Hepatocyte (in vitro differentiated cells): Measurements from ENCODE around the gene CLEC4M. TPM values are rescaled to one million over a fixed set of nuclear protein-coding genes. Genes with fewer than 3 reads are reported as not detected.

Experiments
- DNase-seq: peaks from one replicate; pipeline ENCODE4 v3.0.0-alpha.2; 2016; ENCODE audit warnings: low spot score
- H2AFZ ChIP-seq: fragments of 200-600 bp; sonication (generic); 2 replicates; pipeline ENCODE4 v1.6.0; 2016; ENCODE audit warnings: antibody characterized with exemption, mild to moderate bottlenecking
- H3K27ac ChIP-seq: fragments of 200-600 bp; sonication (generic); 2 replicates; pipeline ENCODE4 v1.5.1; 2016; ENCODE audit warnings: mild to moderate bottlenecking
- H3K27me3 ChIP-seq: fragments of 200-600 bp; sonication (generic); 2 replicates; pipeline ENCODE4 v1.6.1; 2016
- H3K36me3 ChIP-seq: fragments of 200-600 bp; sonication (generic); replicated peaks from 2 replicates; pipeline ENCODE4 v1.5.1; 2016; ENCODE audit warnings: low read depth; ENCODE audit not compliant: insufficient read depth
- H3K4me1 ChIP-seq: fragments of 200-600 bp; sonication (generic); 2 replicates; pipeline ENCODE4 v1.5.1; 2016; ENCODE audit warnings: mild to moderate bottlenecking, moderate library complexity; ENCODE audit not compliant: insufficient read depth
- H3K4me2 ChIP-seq: fragments of 200-600 bp; sonication (generic); 2 replicates; pipeline ENCODE4 v1.6.0; 2016
- H3K4me3 ChIP-seq: fragments of 200-600 bp; sonication (generic); 2 replicates; pipeline ENCODE4 v1.5.1; 2016; ENCODE audit warnings: mild to moderate bottlenecking
- H3K79me2 ChIP-seq: fragments of 200-600 bp; sonication (generic); 2 replicates; pipeline ENCODE4 v1.6.0; 2017; ENCODE audit warnings: mild to moderate bottlenecking
- H3K9me2 ChIP-seq: fragments of 200-600 bp; sonication (generic); replicated peaks from 2 replicates; pipeline ENCODE4 v1.6.0; 2017; ENCODE audit warnings: mild to moderate bottlenecking; ENCODE audit not compliant: insufficient read depth
- H3K9me3 ChIP-seq: fragments of 200-600 bp; sonication (generic); 2 replicates; pipeline ENCODE4 v1.5.1; 2016; ENCODE audit warnings: low read depth, mild to moderate bottlenecking
- H4K20me1 ChIP-seq: fragments of 200-600 bp; sonication (generic); 2 replicates; pipeline ENCODE4 v1.6.0; 2016; ENCODE audit warnings: mild to moderate bottlenecking; ENCODE audit not compliant: insufficient read depth, poor library complexity, severe bottlenecking
- EZH2 ChIP-seq: fragments of 200-600 bp; sonication (generic); IDR thresholded peaks from 2 replicates; pipeline ENCODE4 v1.6.1; 2016; ENCODE audit warnings: antibody characterized with exemption, mild to moderate bottlenecking, borderline replicate concordance
- EZH2phosphoT487 ChIP-seq: fragments of 200-600 bp; sonication (generic); IDR thresholded peaks from one replicate; pipeline ENCODE4 v1.6.1; 2018; ENCODE audit warnings: antibody characterized with exemption, mild to moderate bottlenecking, low read depth, moderate library complexity; ENCODE audit not compliant: unreplicated experiment, severe bottlenecking
- WGBS: methylation state at CpG from one replicate; pipeline ENCODE4 v1.1.6; 2016; ENCODE audit warnings: low lambda C conversion rate; ENCODE audit errors: missing lambda C conversion rate; 5-methylcytosine and 5-hydroxymethylcytosine counted together
- polyA plus RNA-seq: library from polyadenylated mRNA; unstranded; fragments of >200 nt; fragmentation: Nextera tagmentation; extraction: Ambion mirVana; gene quantifications from 2 replicates; pipeline ENCODE4 v1.2.1, GENCODE V29; 2016
- total RNA-seq: library from RNA; depleted of rRNA; stranded (reverse); fragments of >200 nt; gene quantifications from 2 replicates; pipeline ENCODE4 v1.2.3, GENCODE V29; 2014
- TF ChIP-seq, protein P1 (sequence below): fragments of 200-600 bp; sonication (generic); IDR thresholded peaks from 2 replicates; pipeline ENCODE4 v1.5.1; 2016; ENCODE audit warnings: antibody characterized with exemption, mild to moderate bottlenecking; ENCODE audit not compliant: poor library complexity

Gene CLEC4M
- total and polyA plus RNA-seq, 2 experiments from 2014 or later = 0.07 TPM; not detected in 1

GRCh38 chr19:7788178-7788932, 25.3 kb downstream of the CLEC4M start:
- H3K9me2 ChIP-seq = no peaks in the 10 kb centered on the region
- no peak overlapping the region for H3K4me3 ChIP-seq
- H3K36me3 ChIP-seq = no peaks in the 10 kb centered on the region
- H4K20me1 ChIP-seq = no peaks in the 10 kb centered on the region
- H3K27ac ChIP-seq = no peak overlapping the region
- no peak for DNase-seq
- 12% methylated on average over 33 of the region's 67 CpGs for WGBS
- TF ChIP-seq, protein P1, sequence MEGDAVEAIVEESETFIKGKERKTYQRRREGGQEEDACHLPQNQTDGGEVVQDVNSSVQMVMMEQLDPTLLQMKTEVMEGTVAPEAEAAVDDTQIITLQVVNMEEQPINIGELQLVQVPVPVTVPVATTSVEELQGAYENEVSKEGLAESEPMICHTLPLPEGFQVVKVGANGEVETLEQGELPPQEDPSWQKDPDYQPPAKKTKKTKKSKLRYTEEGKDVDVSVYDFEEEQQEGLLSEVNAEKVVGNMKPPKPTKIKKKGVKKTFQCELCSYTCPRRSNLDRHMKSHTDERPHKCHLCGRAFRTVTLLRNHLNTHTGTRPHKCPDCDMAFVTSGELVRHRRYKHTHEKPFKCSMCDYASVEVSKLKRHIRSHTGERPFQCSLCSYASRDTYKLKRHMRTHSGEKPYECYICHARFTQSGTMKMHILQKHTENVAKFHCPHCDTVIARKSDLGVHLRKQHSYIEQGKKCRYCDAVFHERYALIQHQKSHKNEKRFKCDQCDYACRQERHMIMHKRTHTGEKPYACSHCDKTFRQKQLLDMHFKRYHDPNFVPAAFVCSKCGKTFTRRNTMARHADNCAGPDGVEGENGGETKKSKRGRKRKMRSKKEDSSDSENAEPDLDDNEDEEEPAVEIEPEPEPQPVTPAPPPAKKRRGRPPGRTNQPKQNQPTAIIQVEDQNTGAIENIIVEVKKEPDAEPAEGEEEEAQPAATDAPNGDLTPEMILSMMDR = no peak
- TF ChIP-seq EZH2phosphoT487 = no peak
- no peak for TF ChIP-seq EZH2
- H3K79me2 ChIP-seq = no peaks in the 10 kb centered on the region
- H3K4me1 ChIP-seq = no peaks in the 10 kb centered on the region
- no peak overlapping the region for H2AFZ ChIP-seq
- H3K9me3 ChIP-seq = no peaks in the 10 kb centered on the region
- H3K27me3 ChIP-seq = peaks cover 33% of the 10 kb centered on the region
- peak overlapping the region; percentile 71 for H3K4me2 ChIP-seq

DNA sequence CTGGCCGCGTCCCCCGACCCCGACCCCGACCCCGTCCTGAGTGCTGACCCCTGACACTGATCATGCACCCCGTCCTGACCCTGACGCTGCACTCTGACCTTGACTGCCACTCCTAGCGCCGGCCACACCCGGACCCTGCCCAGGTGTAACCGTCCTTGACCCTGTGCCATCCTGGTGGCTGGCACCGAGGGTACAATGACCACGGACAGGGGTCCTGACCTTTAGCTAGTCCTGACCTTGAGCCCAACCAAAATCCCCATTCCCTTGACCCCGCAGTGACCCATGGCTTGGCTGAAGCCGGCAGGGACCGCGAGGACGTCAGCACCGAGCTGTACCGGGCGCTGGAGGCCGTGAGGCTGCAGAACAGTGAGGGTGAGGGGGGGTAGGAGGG, 25.9 kb downstream of the CLEC4M start:
- Histone ChIP-seq H3K4me2 (peak overlapping the region; percentile 71), H3K27me3 (peaks cover 33% of the 10 kb centered on the region), H3K4me3 (no peak overlapping the region), H3K9me2 (no peaks in the 10 kb centered on the region), H3K27ac (no peak overlapping the region), H3K4me1 (no peaks in the 10 kb centered on the region), H3K79me2 (no peaks in the 10 kb centered on the region), H3K36me3 (no peaks in the 10 kb centered on the region), H2AFZ (no peak overlapping the region), H3K9me3 (no peaks in the 10 kb centered on the region), H4K20me1 (no peaks in the 10 kb centered on the region)
- WGBS = 4% methylated on average over 16 of the region's 23 CpGs
- no peak for DNase-seq
- no peak for TF ChIP-seq EZH2
- no peak for TF ChIP-seq EZH2phosphoT487
- TF ChIP-seq, protein P1 = no peak

GRCh38 chr19:7789447-7789846, 26.4 kb downstream of the CLEC4M start:
- WGBS = 13% methylated on average over 30 of the region's 31 CpGs
- Histone ChIP-seq H3K9me3 (no peaks in the 10 kb centered on the region), H3K27me3 (peaks cover 33% of the 10 kb centered on the region), H3K4me2 (peak overlapping the region; percentile 71), H4K20me1 (no peaks in the 10 kb centered on the region), H3K9me2 (no peaks in the 10 kb centered on the region), H3K36me3 (no peaks in the 10 kb centered on the region), H3K79me2 (no peaks in the 10 kb centered on the region), H3K4me1 (no peaks in the 10 kb centered on the region), H2AFZ (no peak overlapping the region), H3K27ac (no peak overlapping the region), H3K4me3 (no peak overlapping the region)
- DNase-seq = no peak
- TF ChIP-seq EZH2phosphoT487 = no peak
- TF ChIP-seq, protein P1 = no peak
- TF ChIP-seq EZH2 = no peak
